Retina (tissue), 1 donor: ENCODE data around the gene SH2D3A.
"Not testable (repeated sequence)": the region's sequence is repeated elsewhere in the genome, so short reads cannot be mapped to it uniquely, and the experiment has no call there.

Experiments used
- DNase-seq: peaks from one replicate; pipeline ENCODE4 v3.0.0-alpha.2; 2016

The SH2D3A gene

DNA sequence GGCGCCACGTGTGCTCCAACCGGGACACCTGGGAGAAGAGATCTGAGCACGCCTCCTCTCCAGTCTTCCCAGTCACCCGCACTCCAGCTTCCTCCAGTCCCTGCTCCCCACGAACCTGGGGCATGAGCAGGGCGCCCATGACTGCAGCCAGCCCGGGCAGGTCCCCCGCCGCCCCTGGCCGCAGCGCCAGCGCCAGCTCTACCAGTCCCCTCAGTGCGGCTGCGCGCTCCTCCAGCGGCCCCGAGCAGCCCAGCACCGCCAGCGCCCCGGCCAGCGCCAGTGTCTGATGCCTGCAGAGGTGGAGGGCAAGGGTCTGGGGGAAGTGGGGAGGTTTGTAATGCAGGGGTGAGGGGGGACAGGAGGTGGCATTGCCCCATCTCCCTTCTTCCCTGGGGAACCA, 13.1 kb downstream of the SH2D3A start:
- DNase-seq, result no peak

DNA sequence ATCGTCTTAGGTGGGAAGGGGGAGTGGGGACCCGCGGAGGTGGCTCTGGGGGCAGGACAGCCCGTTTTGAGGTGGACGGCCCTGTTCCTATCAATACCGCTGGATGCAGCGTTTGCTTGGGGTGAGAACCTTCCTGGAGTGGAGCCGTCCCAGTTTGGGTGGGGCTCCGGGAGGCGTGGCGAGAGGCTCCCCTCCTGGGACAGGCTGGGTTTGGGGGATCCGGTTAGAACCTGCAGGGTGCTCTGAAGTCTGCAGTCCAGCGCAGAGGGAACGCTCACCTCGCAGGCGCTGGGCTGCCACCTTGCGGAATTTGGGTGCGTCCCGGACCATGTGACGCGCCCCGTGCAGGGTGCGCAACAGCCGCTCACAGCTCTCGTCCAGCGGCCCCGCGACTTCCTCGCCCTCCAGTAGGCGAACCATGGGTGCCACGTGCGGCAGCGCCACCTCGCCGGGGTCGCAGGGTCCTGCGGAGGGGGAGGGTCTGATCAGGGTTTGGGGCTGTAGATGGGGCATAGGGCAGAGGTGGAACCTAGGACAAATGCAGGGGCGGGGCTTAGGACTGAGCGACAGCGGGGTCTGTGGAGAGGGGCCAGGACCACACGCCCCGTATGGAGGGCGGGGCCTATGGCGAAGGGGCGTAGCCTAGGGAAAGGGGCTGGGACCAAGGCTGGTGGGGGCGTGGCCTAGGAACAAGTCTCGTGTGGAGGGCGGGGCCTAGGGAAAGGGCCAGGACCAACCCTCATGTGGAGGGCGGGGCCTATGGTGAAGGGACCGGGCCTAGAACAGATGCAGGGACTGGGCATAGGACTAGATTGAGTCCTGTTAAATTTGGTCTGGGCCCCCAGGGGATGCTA, 13.8 kb downstream of the SH2D3A start:
- peak; percentile 61 for DNase-seq

GRCh38 chr19:6752256-6753177, 14.7 kb downstream of the SH2D3A start:
- no peak for DNase-seq

- no peak for DNase-seq
Measured at GRCh38 chr19:6751189-6751588, 16.0 kb downstream of the SH2D3A start.

GRCh38 chr19:6750062-6750461, 17.2 kb downstream of the SH2D3A start:
- DNase-seq, result no peak

GRCh38 chr19:6748543-6748942, 18.7 kb downstream of the SH2D3A start:
- not testable (repeated sequence) for DNase-seq

DNA sequence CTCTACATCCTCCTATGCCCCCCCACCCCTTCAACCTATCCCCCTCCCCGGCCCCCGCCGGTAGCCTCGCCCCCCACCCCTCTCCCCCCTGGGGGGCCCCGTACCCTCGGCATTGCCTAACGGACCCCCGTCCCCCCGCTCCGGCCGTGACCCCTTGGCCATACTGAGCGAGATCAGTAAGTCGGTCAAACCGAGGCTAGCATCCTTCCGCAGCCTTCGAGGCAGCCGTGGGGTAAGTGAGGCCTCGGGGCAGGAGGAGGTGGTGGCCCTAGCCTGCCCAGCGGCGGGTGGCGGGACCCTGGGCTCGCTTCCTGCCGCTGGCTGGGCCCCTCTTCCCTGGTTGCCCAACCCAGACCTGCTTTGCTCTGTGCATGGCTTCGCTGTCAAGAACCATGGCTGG, 21.3 kb downstream of the SH2D3A start:
- DNase-seq, result no peak

GRCh38 chr19:6744381-6745301, 22.6 kb downstream of the SH2D3A start:
- no peak for DNase-seq

GRCh38 chr19:6743714-6744380, 23.4 kb downstream of the SH2D3A start:
- no peak for DNase-seq

GRCh38 chr19:6743066-6743465, 24.2 kb downstream of the SH2D3A start:
- DNase-seq, result no peak

DNA sequence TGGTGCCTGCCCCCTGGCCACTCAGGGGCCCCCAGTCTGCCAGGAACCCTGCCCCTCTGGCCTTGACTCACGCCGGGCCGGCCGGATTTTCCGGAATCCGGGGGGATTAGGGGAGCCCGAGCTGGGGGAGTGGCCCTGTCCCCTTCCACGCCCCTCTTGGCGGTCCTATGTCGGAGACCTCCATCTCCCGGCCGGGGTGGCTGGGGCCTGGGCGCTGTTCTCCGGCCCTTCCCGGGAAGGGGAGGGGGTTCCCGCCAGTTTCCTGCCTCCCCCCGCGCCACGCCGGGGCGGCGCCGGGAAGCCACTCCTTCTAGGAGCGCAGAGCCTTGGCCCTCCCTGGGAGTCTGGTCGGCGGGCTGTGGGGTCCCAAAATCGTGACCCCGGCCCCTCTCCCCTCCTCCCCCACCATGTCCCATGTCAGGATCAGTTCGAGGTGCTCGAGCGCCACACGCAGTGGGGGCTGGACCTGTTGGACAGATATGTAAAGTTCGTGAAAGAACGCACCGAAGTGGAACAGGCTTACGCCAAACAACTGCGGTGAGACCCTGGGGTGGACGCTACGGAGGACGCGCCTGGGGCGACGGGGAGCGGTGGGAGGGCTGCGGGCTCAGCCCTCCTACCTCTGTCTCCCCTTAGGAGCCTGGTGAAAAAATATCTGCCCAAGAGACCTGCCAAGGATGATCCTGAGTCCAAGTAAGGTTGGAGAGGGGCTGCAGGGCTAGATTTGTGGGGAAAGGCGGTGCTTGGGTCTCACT, 26.5 kb downstream of the SH2D3A start:
- DNase-seq, result peak; percentile 53

DNA sequence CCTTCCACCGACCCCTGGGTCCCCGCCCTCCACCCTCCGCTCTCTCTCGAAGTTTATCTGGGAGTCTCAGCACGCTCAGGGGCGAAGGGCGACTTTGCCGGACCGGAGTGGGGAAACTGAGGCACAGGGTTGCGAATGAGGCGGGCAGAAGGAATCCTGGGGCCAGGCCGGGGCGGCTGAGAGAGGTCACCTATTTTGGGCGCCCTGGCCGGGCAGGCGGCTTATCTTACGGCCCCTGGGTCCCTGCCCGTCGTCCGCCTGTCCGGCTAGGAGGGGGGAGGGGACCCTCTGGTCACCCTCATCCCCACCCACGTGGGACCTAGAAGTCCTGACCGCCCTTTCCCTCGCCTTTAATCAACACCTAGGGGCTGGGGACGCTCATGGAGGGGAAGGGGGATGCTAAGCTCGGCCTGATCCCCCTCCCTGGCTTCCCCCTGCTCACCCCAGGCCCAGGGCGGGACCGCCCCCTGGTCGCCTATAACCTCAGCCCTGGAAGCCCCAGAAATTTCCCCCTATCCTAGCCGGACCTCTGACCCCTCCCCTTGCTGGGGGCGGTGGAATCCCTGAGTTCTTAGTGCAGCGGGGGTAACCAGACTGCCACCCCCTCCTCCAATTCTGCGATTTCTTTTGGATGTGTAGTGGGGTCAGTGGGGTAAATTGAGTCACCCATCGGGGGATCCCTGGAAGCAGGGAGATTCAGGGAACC, 27.2 kb downstream of the SH2D3A start:
- DNase-seq, result peak; percentile 71

- peak; percentile 70 for DNase-seq
Measured at GRCh38 chr19:6739390-6739882, 27.8 kb downstream of the SH2D3A start, which contains the start of gene TRIP10. Gene TRIP10, plus strand, starts transcription at chr19:6739680. Its CDS starts 82 bp downstream, at chr19:6739762.

DNA sequence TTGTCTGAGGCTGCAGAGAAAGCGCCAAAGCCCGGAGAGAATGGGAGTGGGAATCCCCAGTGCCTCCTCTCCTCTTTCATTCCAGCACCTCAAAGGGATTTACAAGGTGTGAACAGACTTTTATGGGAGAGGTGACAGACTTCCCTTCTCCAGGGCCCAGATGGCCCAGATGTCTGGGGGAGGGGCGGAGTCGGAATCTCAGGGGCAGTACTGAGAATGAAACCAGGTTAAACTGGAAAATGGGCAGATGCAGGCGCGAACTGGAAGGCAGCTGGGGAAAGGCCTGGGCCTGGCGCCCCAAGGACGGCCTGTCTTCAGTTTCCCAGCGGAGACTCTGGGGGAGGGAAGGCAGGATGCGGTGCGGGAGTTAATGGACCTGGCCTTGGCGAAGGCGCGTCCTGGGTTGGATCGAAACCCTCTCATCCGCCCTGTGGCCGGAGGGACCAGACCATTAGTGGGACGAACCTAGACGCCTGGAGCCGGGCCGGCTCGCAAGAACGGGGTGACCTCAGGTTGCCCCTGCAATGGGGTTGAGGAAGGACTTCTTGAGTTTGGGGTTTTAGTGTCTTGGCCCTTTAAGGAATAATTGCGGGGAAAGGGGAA, 28.3 kb downstream of the SH2D3A start:
- no peak for DNase-seq

- peak; percentile 66 for DNase-seq
Measured at GRCh38 chr19:6737873-6738786, 29.1 kb downstream of the SH2D3A start.

- peak; percentile 100 for DNase-seq
Measured at GRCh38 chr19:6737284-6737872, 29.9 kb downstream of the SH2D3A start, which contains the start of gene GPR108. Gene GPR108, minus strand, starts transcription at chr19:6737580. Its CDS starts 4 bp downstream, at chr19:6737576.

- DNase-seq, result no peak
Measured at GRCh38 chr19:6736917-6737283, 30.3 kb downstream of the SH2D3A start.
